Smooth muscle cell (in vitro differentiated cells): Measurements from ENCODE around the gene DCLRE1A. TPM values are rescaled to one million over a fixed set of nuclear protein-coding genes. Genes with fewer than 3 reads are reported as not detected.
A peak's percentile ranks its signal among the peaks of the same experiment; 100 is the strongest.

Experiments used
- DNase-seq: peaks from one replicate; lab custom pipeline; 2025; ENCODE audit not compliant: unreplicated experiment; lab: John Stamatoyannopoulos, UW
- H2AFZ ChIP-seq: fragments of 200-600 bp; sonication (generic); 2 replicates; pipeline ENCODE4 v1.6.0; 2016; ENCODE audit warnings: antibody characterized with exemption, low read depth, mild to moderate bottlenecking
- H3F3A ChIP-seq: fragments of 200-600 bp; sonication (generic); 2 replicates; pipeline ENCODE4 v1.6.0; 2017; ENCODE audit warnings: antibody characterized with exemption, low read depth
- H3K27ac ChIP-seq: fragments of 200-600 bp; sonication (generic); 2 replicates; pipeline ENCODE4 v1.5.1; 2016; ENCODE audit warnings: low read depth, mild to moderate bottlenecking
- H3K27me3 ChIP-seq: fragments of 200-600 bp; sonication (generic); 2 replicates; pipeline ENCODE4 v1.6.1; 2016; ENCODE audit warnings: low read depth, mild to moderate bottlenecking
- H3K36me3 ChIP-seq: fragments of 200-600 bp; sonication (generic); 2 replicates; pipeline ENCODE4 v1.5.1; 2016; ENCODE audit warnings: low read depth
- H3K4me1 ChIP-seq: fragments of 200-600 bp; sonication (generic); 2 replicates; pipeline ENCODE4 v1.5.1; 2016; ENCODE audit warnings: low read depth
- H3K4me2 ChIP-seq: fragments of 200-600 bp; sonication (generic); 2 replicates; pipeline ENCODE4 v1.6.0; 2016; ENCODE audit warnings: mild to moderate bottlenecking
- H3K4me3 ChIP-seq: fragments of 200-600 bp; sonication (generic); 2 replicates; pipeline ENCODE4 v1.5.1; 2016; ENCODE audit warnings: mild to moderate bottlenecking
- H3K79me2 ChIP-seq: fragments of 200-600 bp; sonication (generic); 2 replicates; pipeline ENCODE4 v1.6.0; 2016; ENCODE audit warnings: low read depth, mild to moderate bottlenecking
- H3K9ac ChIP-seq: fragments of 200-600 bp; sonication (generic); 2 replicates; pipeline ENCODE4 v1.6.0; 2016; ENCODE audit warnings: low read depth
- H3K9me3 ChIP-seq: fragments of 200-600 bp; sonication (generic); replicated peaks from 2 replicates; pipeline ENCODE4 v1.5.1; 2016; ENCODE audit warnings: low read depth
- H4K20me1 ChIP-seq: fragments of 200-600 bp; sonication (generic); 2 replicates; pipeline ENCODE4 v1.6.0; 2016; ENCODE audit warnings: low read depth
- WGBS: methylation state at CpG from one replicate; pipeline ENCODE4 v1.1.7; 2016; ENCODE audit warnings: low lambda C conversion rate; 5-methylcytosine and 5-hydroxymethylcytosine counted together
- polyA plus RNA-seq: library from polyadenylated mRNA; unstranded; fragments of >200 nt; fragmentation: Nextera tagmentation; extraction: Ambion mirVana; gene quantifications from 2 replicates; pipeline ENCODE4 v1.2.1, GENCODE V29; 2016
- total RNA-seq: library from RNA; depleted of rRNA; stranded (reverse); fragments of >200 nt; gene quantifications from 2 replicates; pipeline ENCODE4 v1.2.3, GENCODE V29; 2014
- TF ChIP-seq, protein P1 (sequence below): fragments of 200-600 bp; sonication (generic); IDR thresholded peaks from 2 replicates; pipeline ENCODE4 v1.5.1; 2017; ENCODE audit warnings: borderline replicate concordance, mild to moderate bottlenecking, antibody characterized with exemption; ENCODE audit not compliant: insufficient read depth, poor library complexity, severe bottlenecking

Gene DCLRE1A
- total and polyA plus RNA-seq, 2 experiments from 2014 or later = 2.4 to 3.8 TPM

DNA sequence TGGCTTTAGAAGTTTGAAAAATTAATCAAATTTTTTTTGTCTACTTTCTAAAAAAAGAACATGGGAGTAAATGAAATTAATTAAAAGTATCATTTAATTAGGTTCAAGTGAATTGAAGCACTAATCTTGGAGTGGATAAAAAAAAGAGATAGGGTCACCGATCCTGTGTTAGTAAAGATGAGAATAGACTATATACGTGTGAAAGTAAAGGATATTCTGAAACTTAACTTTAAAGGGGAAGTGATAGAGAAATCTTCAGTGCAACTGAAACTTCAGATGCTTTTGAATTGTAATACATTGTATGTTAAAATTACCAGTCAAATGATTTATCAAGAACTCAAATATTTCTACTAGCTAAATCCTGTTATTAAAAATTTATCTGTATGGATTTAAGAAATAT lies 5.4 kb upstream of the DCLRE1A start:
- H3K9ac ChIP-seq = no peak overlapping the region
- H3K4me1 ChIP-seq = peaks cover 16% of the 10 kb centered on the region
- peaks cover 37% of the 10 kb centered on the region for H3K79me2 ChIP-seq
- no peak for DNase-seq
- H3K4me3 ChIP-seq = no peak overlapping the region
- no peaks in the 10 kb centered on the region for H3K9me3 ChIP-seq
- no peaks in the 10 kb centered on the region for H3F3A ChIP-seq
- 97% methylated on average over 2 of the region's 2 CpGs for WGBS
- H2AFZ ChIP-seq = no peak overlapping the region
- peaks cover 14% of the 10 kb centered on the region for H3K36me3 ChIP-seq
- no peaks in the 10 kb centered on the region for H4K20me1 ChIP-seq
- H3K4me2 ChIP-seq = no peak overlapping the region
- TF ChIP-seq, protein P1, sequence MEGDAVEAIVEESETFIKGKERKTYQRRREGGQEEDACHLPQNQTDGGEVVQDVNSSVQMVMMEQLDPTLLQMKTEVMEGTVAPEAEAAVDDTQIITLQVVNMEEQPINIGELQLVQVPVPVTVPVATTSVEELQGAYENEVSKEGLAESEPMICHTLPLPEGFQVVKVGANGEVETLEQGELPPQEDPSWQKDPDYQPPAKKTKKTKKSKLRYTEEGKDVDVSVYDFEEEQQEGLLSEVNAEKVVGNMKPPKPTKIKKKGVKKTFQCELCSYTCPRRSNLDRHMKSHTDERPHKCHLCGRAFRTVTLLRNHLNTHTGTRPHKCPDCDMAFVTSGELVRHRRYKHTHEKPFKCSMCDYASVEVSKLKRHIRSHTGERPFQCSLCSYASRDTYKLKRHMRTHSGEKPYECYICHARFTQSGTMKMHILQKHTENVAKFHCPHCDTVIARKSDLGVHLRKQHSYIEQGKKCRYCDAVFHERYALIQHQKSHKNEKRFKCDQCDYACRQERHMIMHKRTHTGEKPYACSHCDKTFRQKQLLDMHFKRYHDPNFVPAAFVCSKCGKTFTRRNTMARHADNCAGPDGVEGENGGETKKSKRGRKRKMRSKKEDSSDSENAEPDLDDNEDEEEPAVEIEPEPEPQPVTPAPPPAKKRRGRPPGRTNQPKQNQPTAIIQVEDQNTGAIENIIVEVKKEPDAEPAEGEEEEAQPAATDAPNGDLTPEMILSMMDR = no peak
- no peak overlapping the region for H3K27ac ChIP-seq
- no peaks in the 10 kb centered on the region for H3K27me3 ChIP-seq

DNA sequence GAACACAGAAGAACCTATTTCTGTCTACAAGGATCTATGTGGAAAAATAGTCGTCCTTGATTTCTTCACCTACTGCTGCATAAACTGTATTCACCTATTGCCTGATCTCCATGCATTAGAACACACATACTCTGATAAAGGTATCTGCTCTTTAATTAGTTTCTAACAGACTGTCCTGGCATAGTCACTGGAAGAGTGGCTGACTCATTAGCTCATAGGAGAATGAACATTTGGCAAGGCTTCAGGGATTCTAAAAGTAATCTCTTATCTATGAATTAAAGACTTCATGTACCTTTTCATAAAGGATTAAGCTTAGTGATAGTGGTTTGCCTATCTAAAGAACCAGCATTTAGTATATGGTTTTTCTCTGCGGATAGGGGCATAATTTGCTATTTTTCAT lies 4.7 kb upstream of the DCLRE1A start:
- Histone ChIP-seq H3K4me2 (no peak overlapping the region), H4K20me1 (no peaks in the 10 kb centered on the region), H3K27me3 (no peaks in the 10 kb centered on the region), H3K4me1 (peaks cover 19% of the 10 kb centered on the region), H3K27ac (no peak overlapping the region), H3F3A (no peaks in the 10 kb centered on the region), H3K36me3 (peaks cover 14% of the 10 kb centered on the region), H3K79me2 (peaks cover 37% of the 10 kb centered on the region), H3K9me3 (no peaks in the 10 kb centered on the region), H3K4me3 (no peak overlapping the region), H3K9ac (no peak overlapping the region), H2AFZ (no peak overlapping the region)
- 96% methylated on average over 2 of the region's 2 CpGs for WGBS
- no peak for DNase-seq
- TF ChIP-seq, protein P1 = no peak

- no peak overlapping the region for H3K27ac ChIP-seq
- TF ChIP-seq, protein P1 = no peak
- H3F3A ChIP-seq = no peaks in the 10 kb centered on the region
- H3K9ac ChIP-seq = no peak overlapping the region
- H2AFZ ChIP-seq = no peak overlapping the region
- no peaks in the 10 kb centered on the region for H3K9me3 ChIP-seq
- peaks cover 37% of the 10 kb centered on the region for H3K79me2 ChIP-seq
- H3K36me3 ChIP-seq = peaks cover 14% of the 10 kb centered on the region
- H3K4me3 ChIP-seq = peak overlapping the region; percentile 98
- H3K4me2 ChIP-seq = no peak overlapping the region
- no peak for DNase-seq
- peaks cover 23% of the 10 kb centered on the region for H3K4me1 ChIP-seq
- no peaks in the 10 kb centered on the region for H4K20me1 ChIP-seq
- H3K27me3 ChIP-seq = no peaks in the 10 kb centered on the region
These were observed 3.3 kb upstream of the DCLRE1A start for GRCh38 chr10:113857210-113857609.

- no peaks in the 10 kb centered on the region for H3K9me3 ChIP-seq
These were observed 2.7 kb upstream of the DCLRE1A start for GRCh38 chr10:113856563-113856962.

More at GRCh38 chr10:113856563-113856962, 2.7 kb upstream of the DCLRE1A start:
- Histone ChIP-seq H3K9ac (no peak overlapping the region), H3K36me3 (peaks cover 14% of the 10 kb centered on the region), H3K27me3 (no peaks in the 10 kb centered on the region), H3K79me2 (peaks cover 37% of the 10 kb centered on the region), H3F3A (no peaks in the 10 kb centered on the region), H3K27ac (no peak overlapping the region), H3K4me3 (peak overlapping the region; percentile 98), H3K4me2 (peak overlapping the region; percentile 95), H4K20me1 (no peaks in the 10 kb centered on the region), H2AFZ (no peak overlapping the region), H3K4me1 (peaks cover 23% of the 10 kb centered on the region)
- TF ChIP-seq, protein P1 = no peak
- 93% methylated on average over 1 of the region's 1 CpG for WGBS
- no peak for DNase-seq
